Endothelial cell of umbilical vein (primary cell): ENCODE measurements around the gene ORM2. TPM values are rescaled to one million over a fixed set of nuclear protein-coding genes. Genes with fewer than 3 reads are reported as not detected.

Experiments used
- BruUV-seq: library from RNA; stranded (reverse); fragments of 400-500 nt; replicated peaks from 2 replicates; lab custom pipeline; 2021; lab: Mats Ljungman, UMichigan
- CTCF ChIA-PET: fragments of 300-600, 350-600 bp; sonication (Branson Sonifier 250); formaldehyde crosslinking; loops from one replicate; lab custom pipeline; 2021; ENCODE audit warnings: antibody characterized with exemption, inconsistent platforms; lab: Charles Lee
- POLR2A ChIA-PET: fragments of 300-600, 350-600 bp; sonication (Branson Sonifier 250); formaldehyde crosslinking; loops from one replicate; lab custom pipeline; 2021; ENCODE audit warnings: antibody characterized with exemption, inconsistent platforms; lab: Charles Lee
- DNase-seq: peaks from one replicate; pipeline ENCODE4 v3.0.0-alpha.2; 2011; ENCODE audit warnings: low read depth, low spot score
- FAIRE-seq: peaks from 2 replicates; lab custom pipeline; 2011; peaks lifted over from hg19 to GRCh38; lab: Jason Lieb, UNC
- H2AFZ ChIP-seq: 2 replicates; pipeline ENCODE4 v1.6.0; 2012; ENCODE audit warnings: low read depth, low read length, control low read depth, inconsistent platforms
- H3K27ac ChIP-seq: 2 replicates; pipeline ENCODE4 v1.5.1; 2011; ENCODE audit warnings: low read depth, mild to moderate bottlenecking, control low read depth, low read length, moderate library complexity; ENCODE audit not compliant: insufficient read depth
- H3K27me3 ChIP-seq, 2 experiments: 2 replicates each; pipeline versions ENCODE4 v1.6.0 to v1.6.1; 2011; ENCODE audit warnings: low read length in 2 of 2, mixed read lengths in 1 of 2; ENCODE audit not compliant: control insufficient read depth in 2 of 2, insufficient read depth in 2 of 2
- H3K36me3 ChIP-seq, 2 experiments: 2 replicates in 1 of 2; 3 replicates in 1 of 2; pipeline ENCODE4 v1.5.1; 2011; ENCODE audit warnings: low read length in 2 of 2, mild to moderate bottlenecking in 1 of 2, moderate library complexity in 1 of 2; ENCODE audit not compliant: control insufficient read depth in 2 of 2, insufficient read depth in 2 of 2; ENCODE audit errors: extremely low read depth in 1 of 2
- H3K4me1 ChIP-seq: 3 replicates; pipeline ENCODE4 v1.5.1; 2011; ENCODE audit warnings: mild to moderate bottlenecking, low read length; ENCODE audit not compliant: control insufficient read depth, insufficient read depth; ENCODE audit errors: extremely low read depth
- H3K4me2 ChIP-seq: 2 replicates; pipeline ENCODE4 v1.6.1; 2011; ENCODE audit warnings: low read length, control low read depth, mixed read lengths; ENCODE audit not compliant: insufficient read depth
- H3K4me3 ChIP-seq, 3 experiments: fragments of 200-600 bp in 1 of 3; sonication (generic), shearing (Covaris generic) in 1 of 3; replicated peaks in 1 of 3; 2 replicates each; pipeline ENCODE4 v1.5.1; 2011 to 2016; ENCODE audit warnings: control low read depth in 3 of 3, low read length in 3 of 3, mild to moderate bottlenecking in 2 of 3, inconsistent platforms in 1 of 3, low read depth in 1 of 3, moderate library complexity in 1 of 3; ENCODE audit not compliant: insufficient read depth in 1 of 3
- H3K79me2 ChIP-seq: 2 replicates; pipeline ENCODE4 v1.6.0; 2012; ENCODE audit warnings: low read length, inconsistent platforms; ENCODE audit not compliant: control insufficient read depth, insufficient read depth
- H3K9ac ChIP-seq: replicated peaks from 2 replicates; pipeline ENCODE3; 2011; ENCODE audit warnings: low read length, control low read depth; ENCODE audit not compliant: insufficient read depth; ENCODE audit errors: extremely low read depth
- H3K9me1 ChIP-seq: replicated peaks from 3 replicates; pipeline ENCODE4 v1.6.0; 2011; ENCODE audit warnings: mild to moderate bottlenecking, low read length; ENCODE audit not compliant: control insufficient read depth, insufficient read depth; ENCODE audit errors: extremely low read depth
- H3K9me3 ChIP-seq: replicated peaks from 2 replicates; pipeline ENCODE4 v1.5.1; 2012; ENCODE audit warnings: low read length, inconsistent platforms; ENCODE audit not compliant: control insufficient read depth, insufficient read depth
- H4K20me1 ChIP-seq: replicated peaks from 2 replicates; pipeline ENCODE3; 2011; ENCODE audit warnings: mild to moderate bottlenecking, low read length; ENCODE audit not compliant: control insufficient read depth, insufficient read depth; ENCODE audit errors: extremely low read depth
- CTCF ChIP-seq, 2 donors: IDR thresholded peaks; 1 replicate in 1 of 2; 2 replicates in 1 of 2; pipeline ENCODE4 v1.5.1; 2011; ENCODE audit warnings: low read length in 2 of 2, mild to moderate bottlenecking in 2 of 2, moderate library complexity in 2 of 2, control low read depth in 1 of 2, inconsistent platforms in 1 of 2, low read depth in 1 of 2; ENCODE audit not compliant: insufficient read depth in 1 of 2; ENCODE audit errors: extremely low read depth in 1 of 2
- GATA2 ChIP-seq: IDR thresholded peaks from 2 replicates; pipeline ENCODE4 v1.7.0; 2011; ENCODE audit warnings: low read depth, mild to moderate bottlenecking, moderate library complexity, mixed read lengths, low read length; ENCODE audit not compliant: insufficient read length, insufficient read depth
- JUN ChIP-seq: IDR thresholded peaks from 2 replicates; pipeline ENCODE4 v1.6.1; 2011; ENCODE audit warnings: borderline replicate concordance, low read depth; ENCODE audit not compliant: insufficient read length, insufficient read depth
- POLR2A ChIP-seq: IDR thresholded peaks from 2 replicates; pipeline ENCODE4 v1.6.1; 2012; ENCODE audit warnings: low read depth, mild to moderate bottlenecking, control low read depth, low read length
- POLR2AphosphoS5 ChIP-seq: IDR thresholded peaks from 2 replicates; pipeline ENCODE4 v1.6.1; 2012; ENCODE audit warnings: low read depth, mild to moderate bottlenecking, control low read depth, low read length, moderate library complexity; ENCODE audit not compliant: insufficient read depth
- dilution Hi-C: fragments of 300-500 bp; cut with MboI; formaldehyde crosslinking; loops from one replicate; pipeline ENCODE4 v1.15.0; 2019; ENCODE audit warnings: low sequenced_read_pairs; ENCODE audit not compliant: extremely low pct_ligation_motif_present
- intact Hi-C: fragments of 100-400 bp; cut with micrococcal nuclease; formaldehyde crosslinking; loops from one replicate; pipeline ENCODE4 v1.10.0; 2022
- polyA plus RNA-seq, 4 experiments: library from polyadenylated mRNA; depleted of rRNA in 3 of 4; stranded (reverse) in 3 of 4; unstranded in 1 of 4; fragments of >200 nt; gene quantifications; 2 replicates each; pipeline versions ENCODE4 v1.2.1 to v1.2.3, GENCODE V29; 2011 to 2012; ENCODE audit warnings: missing spikeins in 1 of 4
- total RNA-seq: library from RNA; stranded (reverse); gene quantifications from 2 replicates; pipeline ENCODE4 v1.2.3, GENCODE V29; 2021
- TF ChIP-seq, protein P1 (sequence below): IDR thresholded peaks from 2 replicates; pipeline ENCODE4 v1.6.1; 2011; ENCODE audit not compliant: insufficient read depth, insufficient read length

Gene ORM2
- total and polyA plus RNA-seq, 2 donors (not counting 3 experiments of a cell fraction or from before 2014, with no cell fraction given), result not detected

GRCh38 chr9:114335745-114336144 is 6.1 kb downstream of the ORM2 start:
- H3K4me1 ChIP-seq, result no peaks in the 10 kb centered on the region
- H2AFZ ChIP-seq, result no peak overlapping the region
- ChIA-PET CTCF (no interaction called here), POLR2A (no interaction called here)
- no peak for FAIRE-seq
- no peak overlapping the region for H3K27ac ChIP-seq
- no peak overlapping the region for H3K9ac ChIP-seq
- no peaks in the 10 kb centered on the region for H3K9me1 ChIP-seq
- dilution Hi-C loops, result no loop called here
- no peaks in the 10 kb centered on the region for H3K9me3 ChIP-seq
- no peak overlapping the region for H3K4me3 ChIP-seq
- no TSS peak for BruUV-seq
- intact Hi-C loops, result loop anchor here (10.0 kb wide), 1 partner anchor 169 kb away; the partner anchor contains the start of gene WHRN
- H3K79me2 ChIP-seq, result no peaks in the 10 kb centered on the region
- H3K36me3 ChIP-seq, result peaks cover 0 to 28% of the 10 kb centered on the region in 2 experiments
- no peaks in the 10 kb centered on the region for H4K20me1 ChIP-seq
- DNase-seq, result no peak
- TF ChIP-seq POLR2AphosphoS5, result no peak
- no peak for TF ChIP-seq POLR2A
- TF ChIP-seq JUN, result no peak
- TF ChIP-seq, protein P1, sequence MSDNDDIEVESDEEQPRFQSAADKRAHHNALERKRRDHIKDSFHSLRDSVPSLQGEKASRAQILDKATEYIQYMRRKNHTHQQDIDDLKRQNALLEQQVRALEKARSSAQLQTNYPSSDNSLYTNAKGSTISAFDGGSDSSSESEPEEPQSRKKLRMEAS, result no peak
- no peak for TF ChIP-seq CTCF (IDR thresholded peaks at IDR 0.05; ENCODE audit: extremely low read depth in 1 of 2, insufficient read depth in 1 of 2, low read depth in 1 of 2, low read length in 2 of 2)
- no peak for TF ChIP-seq GATA2
- no peak overlapping the region for H3K4me2 ChIP-seq
- no peaks in the 10 kb centered on the region for H3K27me3 ChIP-seq
